ENCODE results near the gene GDF7. TPM values are rescaled to one million over a fixed set of nuclear protein-coding genes. Genes with fewer than 3 reads are reported as not detected.

Gene GDF7
- total and polyA plus RNA-seq, 2 of the 8 experiments (the other 6 are each of a cell fraction or from before 2014, with no cell fraction given): 0.04 to 0.06 TPM

DNA sequence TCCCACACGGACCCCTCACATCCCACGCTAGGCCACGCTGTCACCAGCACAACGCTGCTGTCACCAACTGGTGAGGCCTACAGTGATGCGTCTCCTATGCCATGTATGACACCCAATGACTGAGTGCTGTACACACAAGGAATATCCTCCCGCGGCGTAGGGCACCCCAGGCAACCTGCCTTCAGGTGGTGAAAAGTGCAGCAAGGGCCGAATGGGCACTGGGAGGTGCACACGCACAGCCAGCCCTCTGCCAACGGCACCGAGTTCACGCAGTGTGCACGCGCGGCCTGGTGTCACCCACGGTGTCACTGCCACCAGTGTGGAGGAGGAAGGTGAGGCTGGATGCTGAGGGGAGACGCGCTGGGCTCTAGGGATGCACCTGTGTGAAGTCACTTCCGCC is 20.5 kb upstream of the GDF7 start:
- Histone ChIP-seq H3K4ac (replicated peaks; ENCODE audit: insufficient read length, low read depth, low read length) (no peak overlapping the region), H3K23ac (ENCODE audit: insufficient read length) (no peak overlapping the region), H3K79me1 (ENCODE audit: low read depth, low read length) (no peaks in the 10 kb centered on the region; the same call in 1 of the 2 replicates), H2BK5ac (ENCODE audit: low read depth, low read length) (no peak overlapping the region), H3K14ac (ENCODE audit: insufficient read length) (no peak overlapping the region), H3K23me2 (ENCODE audit: low read depth, low read length) (peaks cover 7% of the 10 kb centered on the region; the same call in 1 of the 2 replicates), H2BK20ac (ENCODE audit: low read length) (no peak overlapping the region), H3K9ac (replicated peaks in 1 of 4; ENCODE audit: extremely low read depth in 1 of 4, low read depth in 3 of 4, low read length in 3 of 4) (no peak overlapping the region; a peak in 1 of 7 replicates), H2BK15ac (ENCODE audit: low read length) (no peak overlapping the region), H3K56ac (replicated peaks; ENCODE audit: insufficient read length, low read depth, low read length) (no peak overlapping the region), H2AFZ (ENCODE audit: low read length) (no peak overlapping the region), H4K20me1 (replicated peaks in 1 of 2; ENCODE audit: control insufficient read depth in 1 of 2, insufficient read depth in 2 of 2, low read length in 2 of 2) (peaks cover 0 to 3% of the 10 kb centered on the region in 2 experiments), H3K4me3 (ENCODE audit: extremely low read depth in 1 of 4, insufficient read depth in 2 of 4, low read depth in 3 of 4, low read length in 4 of 4) (no peak overlapping the region), H3K9me3 (ENCODE audit: insufficient read depth in 2 of 2, low read depth in 1 of 2, low read length in 1 of 2) (no peaks in the 10 kb centered on the region), H4K5ac (ENCODE audit: insufficient read length, low read depth, low read length) (no peak overlapping the region), H3K27me3 (replicated peaks in 1 of 4; ENCODE audit: control insufficient read depth in 3 of 4, extremely low read depth in 1 of 4, insufficient read depth in 3 of 4, low read length in 3 of 4) (peaks cover 0 to 4% (median 0%) of the 10 kb centered on the region in 4 experiments; a peak in 3 of 7 replicates), H3K36me3 (ENCODE audit: control insufficient read depth in 2 of 4, insufficient read depth in 4 of 4, low read length in 3 of 4) (no peaks in the 10 kb centered on the region), H2AK5ac (ENCODE audit: low read depth, low read length) (no peak overlapping the region), H4K91ac (replicated peaks; ENCODE audit: insufficient read length, low read length) (no peak overlapping the region), H2BK12ac (ENCODE audit: low read depth, low read length) (no peak overlapping the region), H4K8ac (ENCODE audit: extremely low read depth, insufficient read depth, low read length) (no peak overlapping the region), H2BK120ac (replicated peaks; ENCODE audit: low read depth, low read length) (no peak overlapping the region), H3K18ac (ENCODE audit: extremely low read depth, low read length) (no peak overlapping the region), H3K4me1 (replicated peaks in 1 of 4; ENCODE audit: control insufficient read depth in 3 of 4, insufficient read depth in 4 of 4, low read length in 3 of 4) (peaks cover 0 to 8% (median 5%) of the 10 kb centered on the region in 4 experiments; a peak in 5 of 7 replicates), H3K79me2 (ENCODE audit: control insufficient read depth in 1 of 2, insufficient read depth in 2 of 2, low read length in 2 of 2) (no peaks in the 10 kb centered on the region), H3K27ac (ENCODE audit: low read depth, low read length) (no peak overlapping the region), H3K4me2 (ENCODE audit: insufficient read depth in 1 of 2, low read depth in 2 of 2, low read length in 2 of 2) (no peak overlapping the region)
- DNase-seq (ENCODE audit: low read depth in 1 of 2, low spot score in 2 of 2): no peak
- POLR2A ChIA-PET (ENCODE audit: partially characterized antibody): interaction anchor here (1.0 to 1.3 kb wide), 4 partner anchors 9 to 292 kb away, joined by 3 to 4 read pairs (median 4); partner anchors contain the start of gene RHOB
- no peak for TF ChIP-seq RBBP5 (IDR thresholded peaks at IDR 0.05; ENCODE audit: borderline replicate concordance, low read depth, low read length)
- TF ChIP-seq EZH2 (IDR thresholded peaks at IDR 0.05; ENCODE audit: low read depth, low read length, severe bottlenecking): no peak
- TF ChIP-seq GTF2F1 (IDR thresholded peaks at IDR 0.05; ENCODE audit: borderline replicate concordance, low read depth, low read length): no peak
- TF ChIP-seq KDM5A (IDR thresholded peaks at IDR 0.05; ENCODE audit: low read length): no peak
- no peak for TF ChIP-seq MAFK (IDR thresholded peaks at IDR 0.05; ENCODE audit: low read depth, low read length)
- TF ChIP-seq SIN3A (conservative IDR thresholded peaks at IDR 0.05 in 1 of 2, IDR thresholded peaks at IDR 0.05 in 1 of 2; ENCODE audit: low read depth in 1 of 2, low read length in 2 of 2): no peak
- TF ChIP-seq CBX5 (IDR thresholded peaks at IDR 0.05; ENCODE audit: low read depth, low read length): no peak
- no peak for TF ChIP-seq CREB1 (IDR thresholded peaks at IDR 0.05)
- no peak for TF ChIP-seq CTBP2 (IDR thresholded peaks at IDR 0.05; ENCODE audit: borderline replicate concordance, insufficient read depth, insufficient read length, low read length)
- TF ChIP-seq, protein P1, sequence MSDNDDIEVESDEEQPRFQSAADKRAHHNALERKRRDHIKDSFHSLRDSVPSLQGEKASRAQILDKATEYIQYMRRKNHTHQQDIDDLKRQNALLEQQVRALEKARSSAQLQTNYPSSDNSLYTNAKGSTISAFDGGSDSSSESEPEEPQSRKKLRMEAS (IDR thresholded peaks at IDR 0.05): no peak
- CTCF ChIA-PET (ENCODE audit: partially characterized antibody): interaction anchor here (0.9 to 13.1 kb wide), 12 partner anchors 12 to 316 kb away, joined by 3 to 261 read pairs (median 8); no protein-coding TSS in a partner anchor
- FAIRE-seq: no peak
- 91% methylated on average over 20 of the region's 20 CpGs; no CpG with 5 or more reads in 1 of the 2 experiments for WGBS, 2 experiments (ENCODE audit: extremely low coverage in 1 of 2, insufficient coverage in 1 of 2, insufficient read length in 1 of 2, insufficient replicate concordance in 2 of 2, low coverage in 1 of 2, low lambda C conversion rate in 2 of 2, missing lambda C conversion rate in 1 of 2)

Measured in H1 (cell line).